HG03103 (cell line): ENCODE results near the gene EML5.
"Not testable (repeated sequence)": the region's sequence is repeated elsewhere in the genome, so short reads cannot be mapped to it uniquely, and the experiment has no call there.

Source experiments
- ATAC-seq: cut with Tn5 transposase; IDR thresholded peaks from one replicate; pipeline ENCODE4 v1.9.1; 2021; ENCODE audit warnings: low read depth; ENCODE audit not compliant: unreplicated experiment

Gene EML5

DNA sequence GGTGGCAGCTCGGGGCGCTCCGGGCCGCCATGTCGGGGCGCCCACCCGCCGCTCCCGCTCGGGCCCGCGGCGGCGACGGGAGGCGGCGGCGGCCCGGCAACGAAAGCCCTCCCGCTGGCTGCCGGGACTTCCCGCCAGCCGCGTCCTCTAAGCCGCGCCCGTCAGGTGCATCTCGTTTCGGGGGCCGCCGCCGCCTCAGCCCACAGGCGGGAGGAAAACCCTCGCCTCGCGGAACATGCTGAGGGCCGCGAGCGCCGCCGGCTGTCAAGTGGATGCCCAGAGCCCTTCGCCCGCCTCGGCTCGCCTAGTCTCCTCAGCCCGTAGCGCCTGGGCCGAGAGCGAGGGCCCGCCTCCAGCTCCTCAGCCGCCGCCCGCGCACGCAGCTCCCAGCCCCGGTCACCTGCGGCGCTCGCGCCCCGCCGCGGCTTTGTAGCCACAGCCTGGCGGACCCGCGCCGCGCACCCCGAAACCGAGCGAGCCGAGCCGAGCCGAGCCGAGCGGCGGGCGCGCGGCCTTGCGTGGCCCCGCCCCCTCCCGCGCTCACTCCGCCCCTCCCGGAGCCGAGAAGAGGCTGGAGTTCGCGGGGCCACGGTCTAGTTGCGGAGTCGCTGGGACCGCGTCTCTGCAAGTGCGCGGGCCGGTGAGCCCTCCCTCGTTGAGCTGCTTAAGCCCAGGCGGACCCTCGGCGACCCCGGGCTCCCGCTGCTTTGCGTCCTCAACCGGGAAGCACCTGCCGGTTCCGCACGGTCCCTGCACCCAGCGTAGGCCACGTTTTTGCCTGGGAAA lies at the start of gene EML5:
EML5 (minus strand) TSS at position 481 of the 786 bp plus-strand sequence; CDS start at position 31, 450 bp downstream.
- ATAC-seq = peak; percentile 82

DNA sequence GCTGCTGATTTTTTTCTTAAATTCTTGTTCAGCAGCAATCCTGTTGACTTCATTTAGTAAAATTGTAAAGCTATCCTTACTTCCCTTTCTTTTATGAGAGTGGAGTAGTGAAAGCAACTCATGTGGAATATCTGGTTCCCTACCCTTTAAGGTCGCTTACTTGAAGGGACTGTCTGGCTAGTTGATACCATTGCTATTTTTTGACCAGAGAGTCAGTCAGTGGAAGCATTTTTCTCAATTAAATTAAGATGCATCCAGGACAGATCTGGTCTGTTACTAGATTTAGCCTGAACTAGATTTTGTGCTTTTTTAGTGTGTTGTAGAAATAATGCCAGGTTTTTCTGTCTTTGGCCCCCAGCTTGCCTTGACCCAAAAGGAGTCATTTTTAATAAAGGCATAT lies 49.7 kb upstream of the EML5 start:
- ATAC-seq = no peak

DNA sequence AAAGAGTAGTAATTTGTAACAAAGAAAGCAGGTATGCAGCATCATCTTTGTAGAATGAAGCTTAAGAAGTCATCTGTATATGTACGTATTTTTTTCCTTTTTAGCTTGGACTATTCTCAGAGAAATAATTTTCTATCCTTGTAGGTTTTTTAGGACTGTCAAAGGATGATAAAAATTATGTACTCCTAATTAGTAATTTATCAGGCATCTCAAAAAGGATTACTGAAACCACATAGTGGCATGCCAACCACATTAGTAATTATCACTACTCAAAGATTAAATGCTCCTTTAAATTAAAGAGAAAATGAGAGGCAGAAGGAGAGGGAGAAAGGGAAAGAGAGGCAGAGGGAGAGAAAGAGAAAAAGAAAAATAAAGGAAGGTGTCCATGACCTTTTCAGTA lies 49.0 kb upstream of the EML5 start:
- no peak for ATAC-seq

DNA sequence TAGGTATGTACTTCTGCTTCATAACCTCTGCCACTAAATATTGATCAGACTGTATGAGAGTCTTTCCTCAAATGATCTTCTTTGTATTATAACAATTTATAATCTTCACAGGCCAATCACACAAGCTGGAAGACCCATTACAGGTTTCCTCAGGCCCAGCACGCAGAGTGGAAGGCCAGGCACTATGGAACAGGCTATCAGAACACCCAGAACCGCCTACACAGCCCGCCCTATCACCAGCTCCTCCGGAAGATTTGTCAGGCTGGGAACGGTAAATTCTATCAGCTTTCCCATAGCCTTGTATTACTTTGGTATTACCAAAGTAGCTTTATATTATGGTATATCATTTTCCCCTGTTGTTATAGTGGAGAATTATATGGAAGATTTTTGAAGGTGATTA lies 48.2 kb upstream of the EML5 start:
- ATAC-seq = no peak

DNA sequence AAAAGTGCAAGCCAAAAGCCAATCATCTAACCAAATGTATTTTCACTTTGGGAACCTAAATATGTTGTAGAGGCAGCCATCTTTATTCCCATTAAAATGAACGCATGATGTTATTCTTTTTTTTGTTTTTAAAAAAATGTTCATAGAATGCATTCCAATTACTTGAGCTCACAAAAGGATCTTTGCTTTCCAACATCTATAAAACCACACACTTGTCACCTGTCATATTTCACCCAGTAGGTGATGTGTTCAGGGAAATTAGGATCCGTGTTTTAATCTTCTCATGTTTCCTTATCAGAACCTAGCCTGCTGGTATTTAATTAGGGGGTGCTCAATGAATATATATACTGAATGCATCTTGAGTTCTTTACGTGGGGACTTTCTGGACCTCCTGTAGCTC lies 45.3 kb upstream of the EML5 start:
- ATAC-seq = no peak

DNA sequence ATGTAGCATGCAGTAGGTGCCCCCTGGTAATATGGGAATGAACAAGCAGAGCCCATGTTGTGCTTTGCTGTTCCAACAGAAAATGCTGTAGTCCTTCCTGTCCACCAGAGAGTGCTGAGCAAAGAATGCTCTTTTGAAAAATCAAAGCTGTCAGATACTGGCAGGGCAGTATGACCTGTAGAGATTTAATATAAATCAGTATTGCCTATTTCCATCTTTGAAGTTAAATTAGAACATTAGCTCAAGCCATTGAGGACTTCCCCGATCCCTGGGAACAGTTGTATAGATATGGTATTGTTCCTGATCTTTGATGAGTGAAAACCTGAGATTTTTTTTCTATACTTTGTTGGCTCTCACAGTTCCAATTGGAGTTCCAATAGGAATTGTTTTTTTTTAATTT lies 44.7 kb upstream of the EML5 start:
- ATAC-seq = no peak

DNA sequence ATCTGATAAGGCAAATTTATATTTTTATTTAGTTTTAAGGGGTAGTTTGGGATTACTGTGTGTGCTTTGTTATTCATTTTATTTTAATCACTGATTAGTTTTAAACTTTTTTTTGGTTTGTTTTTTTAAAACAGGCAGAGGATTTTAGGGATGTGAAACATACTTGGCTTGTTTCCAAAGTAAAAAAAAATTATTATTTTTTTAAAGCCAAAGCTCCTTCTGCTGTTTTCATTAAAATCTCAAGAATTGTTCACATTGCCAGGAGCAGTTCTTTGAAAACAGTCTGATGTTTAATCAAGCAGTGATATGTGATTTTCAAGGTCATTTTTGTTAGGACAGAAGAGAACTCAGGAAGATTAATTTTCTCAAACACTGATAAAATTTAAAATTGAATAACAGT lies 42.9 kb upstream of the EML5 start:
- no peak for ATAC-seq

DNA sequence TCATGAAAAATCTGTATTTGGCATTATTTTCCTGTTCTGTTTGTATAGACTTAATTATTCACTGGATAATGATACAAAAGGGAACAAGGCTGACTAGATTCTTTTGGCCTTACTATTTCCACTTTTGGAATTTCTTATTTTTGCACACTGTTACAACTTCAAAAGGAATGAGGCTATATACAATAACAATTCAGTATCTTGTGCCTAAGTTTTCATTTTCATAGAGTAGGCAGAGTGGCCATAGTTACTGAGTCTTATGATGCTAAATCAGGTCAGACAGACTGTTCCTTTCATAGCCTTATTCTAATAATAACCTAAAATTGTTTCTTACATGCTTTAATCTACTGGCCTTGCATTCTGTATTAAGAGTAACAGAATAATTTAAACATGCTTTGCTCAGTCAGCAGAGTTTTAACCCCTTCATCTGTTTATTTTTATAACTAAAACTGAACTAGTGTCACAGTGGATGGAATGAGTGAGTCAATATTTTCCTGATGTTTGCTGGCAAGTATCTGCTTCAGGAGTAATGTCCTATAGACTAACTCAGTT lies 42.2 kb upstream of the EML5 start:
- ATAC-seq = no peak

DNA sequence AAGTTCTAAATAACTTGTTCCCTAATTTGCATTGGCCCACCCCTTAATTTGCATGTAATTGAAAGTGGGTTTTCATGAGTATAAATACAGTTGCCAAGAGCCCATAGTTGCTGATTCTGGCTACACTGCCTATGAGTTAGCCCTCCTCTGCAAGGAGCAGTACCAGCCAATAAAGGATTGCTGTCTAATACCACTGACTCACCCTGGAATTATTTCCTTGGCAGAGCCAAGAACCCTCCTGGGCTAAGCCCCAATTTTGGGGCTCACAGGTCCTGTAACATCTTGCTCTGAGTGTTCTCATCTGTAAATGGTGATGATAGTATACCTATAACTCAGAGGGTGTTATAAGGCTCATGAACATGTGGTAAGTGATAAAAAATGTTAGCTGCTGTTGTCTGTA lies 38.5 kb upstream of the EML5 start:
- no peak for ATAC-seq

DNA sequence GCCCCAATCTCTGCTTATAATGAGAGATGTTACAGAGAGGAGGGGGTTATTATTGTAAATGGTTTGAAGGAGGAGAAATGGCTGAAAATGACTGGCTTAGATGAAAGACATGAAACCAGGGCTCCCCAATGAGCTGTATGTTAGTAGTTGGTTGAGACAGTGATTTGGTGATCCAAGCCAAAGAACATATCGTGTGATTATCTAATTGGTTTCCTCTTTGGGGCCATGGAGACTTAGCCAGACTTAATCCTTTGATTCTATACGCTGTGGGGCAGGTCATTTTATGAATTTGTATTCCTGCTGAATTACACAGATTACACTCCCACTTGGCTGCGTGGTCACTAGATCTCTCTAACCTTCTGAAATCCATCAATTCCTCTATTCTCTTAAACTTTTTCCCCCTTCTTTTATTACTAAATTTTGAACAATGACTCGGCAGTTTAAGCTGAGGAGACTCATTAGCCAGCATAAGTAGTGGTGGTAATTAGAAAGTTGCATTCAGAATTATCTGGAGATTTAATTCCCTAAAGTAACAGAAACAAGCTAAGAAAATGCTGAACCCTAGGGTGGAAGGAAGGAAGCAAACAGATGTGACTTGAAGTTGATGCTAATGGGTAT lies 37.0 kb upstream of the EML5 start:
- ATAC-seq = no peak

DNA sequence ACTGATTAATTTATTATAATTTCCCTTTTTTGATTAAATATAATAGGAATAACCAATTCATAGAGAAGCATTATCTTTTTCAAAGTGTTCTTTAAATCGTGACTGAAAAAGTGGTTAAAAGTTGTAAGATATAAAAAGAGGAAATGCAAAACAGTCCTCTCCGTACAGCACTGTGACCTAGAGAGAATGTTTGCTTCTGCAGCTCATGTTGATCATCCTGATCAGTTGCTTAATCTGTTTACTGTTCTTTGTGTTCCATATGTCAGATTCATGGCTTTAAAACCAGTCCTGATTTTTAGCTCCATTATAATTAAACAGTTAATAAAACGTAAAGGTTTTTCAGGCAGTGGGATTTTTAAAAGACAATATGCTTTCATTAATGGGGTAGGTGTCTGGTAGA lies 36.4 kb upstream of the EML5 start:
- no peak for ATAC-seq

DNA sequence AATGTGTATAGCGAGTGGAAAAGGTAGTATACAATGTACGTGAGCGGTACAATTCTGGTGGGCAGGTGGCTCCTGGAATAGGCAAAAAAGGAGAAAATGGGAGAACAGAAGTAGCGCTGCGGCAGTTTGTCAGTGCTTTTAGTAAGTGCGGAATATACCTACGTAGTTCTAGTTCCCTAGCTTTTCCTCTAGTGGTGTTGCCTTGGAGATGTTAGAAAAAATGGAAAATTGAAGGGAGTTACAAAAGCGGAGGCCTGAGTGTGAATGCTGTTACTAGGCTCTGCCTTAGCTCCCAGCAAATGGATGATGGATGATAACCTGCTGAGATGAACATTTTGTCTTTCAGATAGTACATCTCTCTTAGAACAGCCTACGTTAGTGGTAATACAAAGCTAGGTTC lies 32.8 kb upstream of the EML5 start:
- ATAC-seq = no peak

DNA sequence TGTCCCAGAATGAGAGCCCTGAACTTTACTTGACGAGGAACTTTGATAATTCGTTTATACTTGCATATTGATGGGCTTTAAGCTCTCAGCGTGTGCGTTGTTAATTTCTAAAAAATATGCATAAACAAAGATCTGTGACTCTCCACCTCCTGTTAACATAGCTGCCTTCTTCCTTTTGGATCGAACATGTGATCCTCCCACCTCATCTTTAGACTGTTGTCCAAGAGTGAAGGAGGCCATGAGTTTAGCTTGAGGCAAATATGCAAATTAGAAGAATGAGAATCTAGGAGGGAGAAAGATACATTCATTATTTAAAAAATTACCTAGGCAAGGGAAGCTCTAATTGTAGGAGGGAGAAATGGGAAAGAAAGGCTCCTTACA lies 32.3 kb upstream of the EML5 start:
- no peak for ATAC-seq

DNA sequence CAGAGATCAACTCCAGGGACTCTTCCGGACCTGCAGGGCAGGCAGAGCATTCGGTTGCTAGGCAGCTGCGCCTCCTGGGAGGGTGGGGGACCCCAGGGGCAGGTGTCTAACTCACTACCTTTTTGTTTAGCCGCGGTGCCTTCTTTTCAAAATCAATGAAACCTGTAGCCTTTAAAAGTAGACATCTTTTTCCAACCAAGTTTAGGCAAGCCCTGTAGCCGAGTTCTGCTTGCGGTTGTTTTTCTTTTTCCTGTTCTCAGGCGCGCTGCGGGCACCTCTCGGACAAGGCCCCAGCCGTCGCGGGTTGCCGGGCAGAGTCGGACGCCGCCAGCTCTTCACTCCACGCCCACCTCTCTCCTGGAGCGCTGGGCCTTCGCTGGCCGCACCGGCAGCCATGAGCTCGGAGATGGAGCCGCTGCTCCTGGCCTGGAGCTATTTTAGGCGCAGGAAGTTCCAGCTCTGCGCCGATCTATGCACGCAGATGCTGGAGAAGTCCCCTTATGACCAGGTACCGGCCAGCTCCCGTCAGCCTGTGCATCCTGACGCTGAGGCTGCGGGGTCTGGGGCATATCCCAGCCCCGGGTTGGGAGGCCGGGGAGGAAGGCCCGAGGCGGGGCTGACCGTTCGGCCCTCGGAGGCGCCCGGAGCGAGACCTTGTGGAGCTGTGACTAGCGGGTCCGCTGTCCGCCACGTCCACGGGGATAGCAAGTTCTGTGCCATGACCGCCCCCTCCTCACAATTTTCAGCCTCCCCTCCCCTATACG lies 31.7 kb upstream of the EML5 start, which contains the start of gene TTC8:
TTC8 (plus strand) TSS at position 338 of the 764 bp plus-strand sequence; CDS start at position 395, 57 bp downstream.
- peak; percentile 96 for ATAC-seq

DNA sequence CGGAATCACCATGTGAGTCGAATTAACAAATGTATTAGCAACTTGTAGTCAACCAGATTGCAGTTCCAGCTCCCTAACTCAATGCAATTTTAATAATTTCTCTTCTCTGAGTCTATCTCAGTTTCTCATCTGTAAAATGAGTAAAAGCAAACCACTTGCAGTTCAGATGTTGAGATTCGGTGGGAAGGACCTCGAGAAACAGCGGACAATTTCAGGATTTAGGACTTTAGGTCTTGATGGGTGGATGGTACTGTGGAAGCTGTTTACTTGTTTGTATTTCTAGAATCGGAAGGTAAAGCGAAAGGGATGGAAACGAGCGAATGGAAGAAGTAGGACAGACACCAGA lies 31.2 kb upstream of the EML5 start:
- ATAC-seq = peak; percentile 5

DNA sequence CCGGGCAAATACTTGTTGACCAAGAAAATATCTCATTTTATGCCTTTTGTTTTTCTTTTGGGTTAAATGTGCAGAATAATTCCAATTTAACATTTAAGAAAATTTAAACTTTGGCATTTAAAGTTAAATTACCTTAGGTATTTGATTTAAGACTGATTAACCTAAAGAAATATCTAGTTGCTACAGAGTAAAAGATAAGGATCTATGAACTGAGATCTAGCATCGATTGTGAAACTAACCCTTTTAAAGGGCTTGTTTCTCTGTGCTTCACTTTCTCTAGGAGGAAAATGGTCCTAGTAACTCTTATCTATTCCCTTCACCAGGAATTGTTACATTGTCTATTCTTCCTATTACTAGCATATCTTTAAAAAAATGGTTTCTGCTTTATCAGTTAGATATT lies 29.1 kb upstream of the EML5 start:
- no peak for ATAC-seq

DNA sequence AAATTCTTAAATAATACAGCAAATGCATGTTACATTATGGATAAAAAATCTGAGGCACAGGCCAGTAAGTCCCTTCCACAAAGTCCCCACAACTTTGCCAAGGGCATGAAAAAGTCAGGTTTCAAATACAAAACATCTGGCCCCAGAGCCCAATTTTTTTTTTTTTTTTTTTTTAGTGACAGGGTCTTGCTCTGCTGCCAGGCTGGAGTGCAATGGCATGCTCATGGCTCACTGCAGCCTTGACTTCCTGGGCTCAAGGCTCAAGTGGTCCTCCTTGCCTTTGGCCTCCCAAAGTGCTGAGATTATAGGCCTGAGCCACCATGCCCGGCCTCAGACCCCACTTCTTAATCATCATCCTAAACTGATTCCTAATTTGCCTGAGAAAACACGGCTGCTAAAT lies 28.6 kb upstream of the EML5 start:
- ATAC-seq = no peak

DNA sequence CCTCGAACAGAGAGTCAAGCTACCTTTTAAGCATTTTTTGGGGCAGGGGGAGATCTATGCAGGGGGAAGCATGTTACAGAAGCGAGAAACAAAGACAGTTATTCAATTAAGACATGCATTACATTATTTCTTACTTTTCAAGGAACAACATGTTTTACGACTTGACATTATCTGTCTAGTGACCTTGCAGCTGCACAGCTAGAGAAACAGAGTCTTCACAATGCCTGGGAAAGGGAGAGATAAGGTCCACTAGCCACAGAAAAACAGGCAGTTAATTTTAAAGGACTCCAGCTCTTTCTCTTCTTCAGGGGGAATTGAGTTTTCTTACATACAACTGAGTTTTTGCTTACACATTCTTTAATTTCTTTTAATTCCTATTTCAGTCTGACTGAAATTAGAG lies 26.9 kb upstream of the EML5 start:
- not testable (repeated sequence) for ATAC-seq

DNA sequence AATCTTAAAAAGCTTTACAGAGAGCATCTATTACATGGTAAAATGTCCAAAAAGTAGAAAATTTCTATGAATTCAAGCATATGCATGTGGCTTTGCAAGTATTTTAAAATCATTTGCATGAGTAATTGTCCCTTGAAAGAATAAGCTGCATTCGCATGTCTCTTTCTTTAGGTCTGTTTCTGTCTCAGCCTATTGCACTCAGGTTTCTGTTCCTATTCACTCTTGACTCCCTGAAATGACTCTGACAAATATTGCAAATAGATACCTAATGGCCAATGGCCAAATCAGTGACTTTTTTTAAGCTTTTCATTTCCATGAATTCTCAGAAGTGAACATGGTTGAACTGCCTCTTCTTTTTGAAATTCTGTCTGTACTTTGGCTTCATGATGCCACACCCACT lies 25.3 kb upstream of the EML5 start:
- peak; percentile 78 for ATAC-seq

DNA sequence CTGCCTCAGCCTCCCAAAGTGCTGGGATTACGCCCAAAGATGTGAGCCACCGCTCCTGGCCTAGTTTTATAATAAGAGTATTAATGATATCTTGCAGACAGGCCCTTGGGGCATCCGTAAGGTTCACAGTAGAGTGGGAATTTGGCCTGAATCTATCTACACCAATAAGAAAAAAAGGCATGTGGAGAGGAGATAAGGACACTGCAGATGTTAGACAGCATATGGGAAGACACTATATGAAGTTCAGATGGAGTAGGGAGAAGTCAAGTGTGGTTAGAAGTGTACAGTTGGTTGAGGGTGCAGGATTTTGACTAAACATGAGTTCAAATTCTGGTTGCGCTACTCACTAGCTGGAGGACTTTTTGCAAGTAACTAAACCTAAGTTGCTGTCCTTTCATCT lies 23.2 kb upstream of the EML5 start:
- no peak for ATAC-seq

DNA sequence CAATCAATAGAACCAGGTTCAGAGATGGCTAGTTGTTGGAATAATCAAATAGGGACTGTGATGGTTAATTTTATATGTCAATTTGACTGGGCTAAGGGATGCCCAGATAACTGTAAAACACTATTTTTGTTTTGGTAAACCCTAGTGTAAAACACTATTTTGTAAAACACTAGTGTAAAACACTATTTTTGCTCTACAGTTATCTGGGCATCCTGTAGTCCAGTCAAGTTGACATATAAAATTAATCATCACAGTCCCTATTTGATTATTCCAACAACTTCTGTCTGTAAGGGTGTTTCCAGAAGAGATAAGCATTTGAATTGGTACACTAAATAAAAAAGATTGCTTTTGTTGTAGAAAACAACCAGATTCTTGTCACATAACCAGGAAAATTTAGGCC lies 15.6 kb upstream of the EML5 start:
- ATAC-seq = no peak
